HG02938 (cell line): ENCODE data around the gene IL26.

Experiments used
- ATAC-seq: cut with Tn5 transposase; IDR thresholded peaks from one replicate; pipeline ENCODE4 v1.9.1; 2021; ENCODE audit warnings: mild to moderate bottlenecking, moderate library complexity; ENCODE audit not compliant: unreplicated experiment

The IL26 gene

GRCh38 chr12:68225576-68226476 is at the start of gene IL26:
Gene IL26, minus strand, starts transcription at chr12:68225810. Its CDS starts 54 bp downstream, at chr12:68225756.
- ATAC-seq: no peak

GRCh38 chr12:68272732-68273131 is 47.1 kb upstream of the IL26 start:
- no peak for ATAC-seq

DNA sequence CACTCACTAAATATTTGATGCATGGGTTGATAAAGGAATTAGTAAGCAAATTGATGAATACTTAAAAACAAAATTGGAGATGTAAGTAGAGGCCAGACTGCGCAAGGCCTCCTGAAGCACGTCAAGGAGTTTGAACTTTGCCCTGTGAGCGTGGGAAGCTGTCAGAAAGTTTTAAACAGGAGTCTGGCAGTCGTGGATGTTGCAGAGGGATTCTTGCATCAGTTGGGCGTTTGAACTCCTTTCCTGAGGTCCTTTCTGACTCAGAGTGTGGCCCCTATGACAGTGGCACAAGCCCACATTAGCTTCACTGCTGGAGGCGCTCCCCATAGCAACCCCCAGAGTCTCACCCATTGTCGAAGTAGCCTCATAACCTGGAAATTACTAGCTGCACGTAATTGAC is 45.7 kb upstream of the IL26 start:
- ATAC-seq: no peak

GRCh38 chr12:68270358-68270757 is 44.7 kb upstream of the IL26 start:
- no peak for ATAC-seq

GRCh38 chr12:68269779-68270178 is 44.2 kb upstream of the IL26 start:
- no peak for ATAC-seq

- ATAC-seq: no peak
These were observed 43.4 kb upstream of the IL26 start for GRCh38 chr12:68268967-68269366.

DNA sequence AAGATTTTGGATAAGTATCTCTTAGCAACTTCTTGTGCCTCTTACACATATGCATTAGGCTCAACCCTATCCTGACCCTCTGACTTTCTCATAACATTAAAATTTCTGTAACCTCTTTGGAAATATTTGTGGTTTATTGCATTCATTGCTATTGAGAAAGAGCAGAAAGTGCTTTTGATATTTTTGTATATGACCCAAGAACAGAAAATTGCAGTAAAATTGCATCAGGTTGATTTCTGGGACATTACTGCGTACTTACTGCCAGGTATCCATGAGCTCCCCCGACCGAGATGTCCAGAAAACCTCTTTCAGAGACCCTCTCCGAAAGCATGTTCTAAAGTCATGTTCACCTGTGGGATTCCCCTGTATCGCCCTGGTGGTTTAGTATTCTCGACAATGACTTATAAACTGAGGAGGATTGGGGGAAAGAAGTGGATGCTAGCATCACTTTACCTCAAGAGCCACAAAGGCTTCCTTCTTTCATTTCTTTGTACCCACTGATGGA is 42.3 kb upstream of the IL26 start:
- no peak for ATAC-seq

GRCh38 chr12:68264857-68265256 is 39.2 kb upstream of the IL26 start:
- ATAC-seq: no peak

DNA sequence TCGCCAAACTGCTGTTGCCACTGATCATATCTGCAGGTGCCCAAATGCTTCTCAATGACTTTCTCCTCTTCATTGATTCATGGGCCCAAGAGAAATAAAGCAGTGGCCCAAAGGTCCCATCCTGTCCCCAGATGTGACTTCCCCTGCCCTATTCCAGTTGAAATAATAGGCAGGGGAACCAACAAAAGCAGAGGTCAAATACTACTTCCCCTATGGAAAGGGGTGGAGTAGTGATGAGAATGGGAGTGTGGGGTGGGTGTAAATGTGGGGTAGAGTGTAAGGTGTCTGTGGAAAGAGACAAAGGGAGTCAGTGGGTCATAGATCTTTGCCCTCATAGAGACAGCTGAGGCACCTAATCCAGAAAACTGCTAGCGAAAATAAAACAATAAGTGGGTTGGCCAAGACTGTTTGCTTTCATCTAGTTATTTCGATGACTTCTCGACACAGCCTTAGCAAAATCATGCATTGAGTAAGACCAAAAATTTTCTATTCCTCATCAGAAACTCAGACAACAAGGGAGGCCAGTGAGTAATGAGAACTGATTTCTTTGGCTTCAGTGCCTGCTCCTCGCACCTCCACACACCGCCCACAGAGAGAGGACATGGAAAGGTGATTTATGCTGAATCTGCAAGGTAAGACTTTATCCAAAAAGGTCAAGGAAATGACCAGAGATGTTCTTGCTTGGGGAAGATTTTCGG is 38.7 kb upstream of the IL26 start:
- ATAC-seq: no peak

DNA sequence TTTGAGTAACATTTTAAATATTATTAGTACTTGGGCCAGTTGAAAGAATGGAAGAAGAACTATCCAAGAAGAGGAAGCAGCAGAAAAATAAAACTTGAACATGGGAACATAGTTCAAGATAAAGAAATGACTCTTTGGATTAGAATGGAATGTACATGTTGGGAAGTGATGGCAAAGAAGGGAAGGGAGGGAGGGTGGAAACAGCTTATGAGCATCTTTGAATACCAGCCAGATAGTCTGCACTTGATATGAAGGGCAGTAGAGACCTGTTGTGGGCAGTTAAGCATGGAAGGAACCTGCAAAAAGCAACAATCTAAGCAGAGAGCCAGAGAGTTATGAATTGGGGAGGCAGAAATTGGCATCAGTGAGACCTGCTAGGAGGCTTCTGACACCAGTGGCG is 37.8 kb upstream of the IL26 start:
- no peak for ATAC-seq

DNA sequence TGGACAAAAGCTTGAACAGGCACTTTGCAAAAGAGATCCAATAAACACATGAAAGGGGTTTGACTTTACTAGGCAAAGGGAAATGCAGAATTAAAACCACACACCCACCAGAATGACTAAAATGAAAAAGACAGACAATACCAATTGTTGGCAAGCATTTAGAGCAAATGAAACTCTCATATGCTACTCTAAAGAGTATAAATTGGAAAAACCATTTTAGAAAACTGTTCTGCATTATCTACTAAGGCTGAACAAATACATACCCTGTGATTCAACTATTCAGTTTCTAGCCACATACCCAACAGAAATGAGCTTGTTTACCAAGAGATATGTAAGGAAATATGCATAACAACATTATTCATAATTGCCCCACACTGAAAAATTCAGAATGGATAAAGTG is 36.3 kb upstream of the IL26 start:
- ATAC-seq: no peak

- no peak for ATAC-seq
These were observed 34.5 kb upstream of the IL26 start for GRCh38 chr12:68260153-68260552.

GRCh38 chr12:68259318-68259940 is 33.8 kb upstream of the IL26 start:
- no peak for ATAC-seq

DNA sequence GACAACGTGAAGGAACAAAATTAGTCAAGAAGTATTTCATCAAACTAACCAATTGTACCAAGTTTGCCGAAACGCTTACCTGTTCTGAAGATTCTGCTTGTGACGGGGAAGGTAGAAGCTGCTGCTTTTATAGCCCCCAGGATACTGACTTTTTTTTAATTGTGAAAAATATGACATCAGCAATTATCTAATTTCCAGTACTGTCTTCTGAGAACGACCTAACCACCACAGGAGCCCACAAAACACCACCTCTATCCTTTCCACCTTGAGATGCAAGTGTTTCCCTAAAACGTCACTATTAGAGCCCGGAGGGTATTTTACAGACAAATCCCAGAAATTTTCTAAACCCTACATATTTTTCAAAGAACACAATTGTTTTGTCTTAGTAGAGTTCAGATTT is 27.9 kb upstream of the IL26 start, which contains the start of gene IL22:
IL22 (minus strand) TSS at position 101 of the 400 bp plus-strand sequence. CDS start 156 bp downstream, outside the sequence.
- ATAC-seq: no peak

DNA sequence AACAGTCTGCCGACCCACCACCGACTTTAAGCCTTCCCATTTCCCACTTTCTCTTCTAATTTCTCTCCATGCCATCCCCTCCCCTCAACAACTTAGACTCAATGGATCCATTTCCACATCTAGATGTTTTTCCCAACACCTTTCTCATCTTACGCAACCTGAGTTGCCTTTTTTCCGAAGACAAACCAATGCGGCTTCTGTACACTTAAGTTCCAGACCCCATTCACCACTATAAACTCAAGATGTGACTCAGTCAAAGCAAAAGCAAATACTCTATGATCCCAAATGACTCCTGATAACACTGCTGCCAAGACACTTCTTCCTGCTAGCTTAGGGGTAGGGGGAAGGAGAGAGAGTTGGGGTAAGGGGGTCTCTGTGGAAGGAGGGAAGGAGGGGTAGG is 26.5 kb upstream of the IL26 start:
- ATAC-seq: no peak

- no peak for ATAC-seq
These were observed 24.8 kb upstream of the IL26 start for GRCh38 chr12:68250454-68250853.

DNA sequence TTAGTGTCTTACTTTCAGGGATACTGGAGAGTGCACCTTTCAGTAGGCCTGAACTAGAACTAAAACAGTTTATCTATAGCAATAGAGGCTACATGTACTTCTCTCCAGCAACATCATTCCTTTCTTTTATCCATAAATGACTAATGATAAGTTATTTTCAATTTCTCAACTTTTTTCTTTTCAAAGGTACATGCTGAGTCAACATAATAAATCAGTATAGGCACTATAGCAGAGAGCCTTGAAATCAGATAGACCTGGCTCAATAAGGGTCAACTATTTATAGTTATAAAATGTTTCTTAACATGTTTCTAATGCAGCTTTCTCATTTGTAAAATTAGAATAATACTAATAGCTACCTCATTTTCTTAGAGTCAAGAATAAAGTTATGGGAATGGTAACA is 22.2 kb upstream of the IL26 start:
- ATAC-seq: no peak

DNA sequence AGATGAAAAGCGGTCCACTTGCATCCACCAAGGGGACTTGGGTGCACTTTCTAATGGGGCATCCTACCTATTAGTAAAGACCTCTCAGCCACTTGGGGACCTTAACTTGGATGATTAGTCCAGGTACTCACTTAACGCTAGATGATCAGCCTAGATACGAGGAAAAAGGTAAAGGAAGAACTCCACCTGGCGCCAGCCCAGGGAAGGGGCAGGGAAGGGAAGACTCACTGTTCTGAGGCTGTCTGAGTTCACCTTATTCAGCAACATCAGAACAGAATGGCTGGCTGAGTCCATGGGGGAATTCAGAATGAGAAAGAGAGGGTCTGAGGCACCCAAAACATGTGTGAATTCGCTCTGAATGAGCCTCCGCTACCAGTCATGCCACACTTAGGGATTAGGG is 20.7 kb upstream of the IL26 start:
- ATAC-seq: no peak

DNA sequence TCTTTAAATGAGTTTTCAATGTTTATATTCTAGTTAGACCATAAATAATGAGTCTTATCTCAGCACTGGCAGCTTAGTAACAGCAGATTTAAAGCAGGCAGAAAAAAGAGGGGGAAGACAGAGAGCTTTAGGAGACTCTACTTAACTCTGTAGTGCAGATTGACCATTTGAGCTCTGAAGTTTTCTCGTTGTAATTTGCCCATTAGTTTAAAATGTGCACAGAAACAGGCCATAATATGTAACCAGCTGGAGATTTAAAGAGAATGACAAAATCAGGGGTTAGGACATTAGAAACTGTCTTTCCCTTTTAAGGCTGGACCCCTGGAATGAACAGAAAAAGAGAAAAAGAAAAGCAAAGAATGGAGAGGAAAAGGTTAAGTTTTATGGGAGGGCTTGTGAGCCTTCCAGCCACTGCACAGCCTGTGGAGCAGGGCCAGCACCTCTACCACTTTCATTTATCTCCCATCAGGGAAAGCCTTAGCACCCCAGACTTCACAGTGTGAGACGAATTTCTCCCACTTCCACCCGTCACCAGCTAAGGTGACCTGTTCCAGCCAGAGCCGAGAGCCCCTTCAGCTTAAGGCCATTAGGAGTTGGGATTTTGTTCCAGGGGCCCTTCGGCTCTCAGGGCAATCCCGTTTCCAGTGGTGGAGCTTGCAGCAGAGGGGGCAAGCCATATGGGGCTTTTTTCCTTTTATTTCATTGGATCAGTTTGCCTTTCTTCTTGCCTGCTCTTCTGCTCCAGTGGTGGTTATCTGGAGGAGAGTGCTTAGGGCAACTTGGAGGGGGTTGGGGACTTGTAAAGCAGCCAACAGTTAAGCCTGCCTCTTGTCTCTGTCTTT is 19.8 kb upstream of the IL26 start:
- ATAC-seq: no peak

DNA sequence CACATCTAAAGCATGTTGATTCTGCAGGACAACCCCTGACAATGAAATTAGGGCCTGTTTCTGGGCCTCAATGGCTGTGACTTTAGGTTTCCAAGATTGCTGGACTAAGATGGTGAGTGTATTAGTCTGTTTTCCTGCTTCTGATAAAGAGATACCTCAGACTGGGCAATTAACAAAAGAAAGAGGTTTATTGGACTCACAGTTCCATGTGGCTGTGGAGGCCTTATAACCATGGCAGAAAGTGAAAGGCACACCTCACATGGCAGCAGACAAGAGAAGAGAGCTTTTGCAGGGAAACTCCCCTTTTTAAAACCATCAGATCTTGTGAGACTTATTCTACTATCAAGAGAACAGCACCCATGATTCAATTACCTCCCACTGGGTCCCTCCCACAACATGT is 17.2 kb upstream of the IL26 start:
- no peak for ATAC-seq

GRCh38 chr12:68240975-68241374 is 15.4 kb upstream of the IL26 start:
- ATAC-seq: peak; percentile 96
